Cardiac fibroblast (primary cell): ENCODE measurements around the gene PLEKHB1.

Source experiments
- DNase-seq, 2 donors: peaks; one replicate each; pipeline versions ENCODE4 v3.0.0 to v3.0.0-alpha.2; 2010; ENCODE audit warnings: low read depth in 2 of 2
- H3K4me3 ChIP-seq, 2 donors: replicated peaks in 1 of 2; 1 replicate in 1 of 2; 2 replicates in 1 of 2; pipeline ENCODE4 v1.5.1; 2011; ENCODE audit warnings: low read depth in 2 of 2, low read length in 2 of 2, mild to moderate bottlenecking in 2 of 2, moderate library complexity in 1 of 2
- CTCF ChIP-seq: IDR thresholded peaks from one replicate; pipeline ENCODE4 v1.5.1; 2011; ENCODE audit warnings: low read depth, mild to moderate bottlenecking, low read length, inconsistent platforms

The PLEKHB1 gene

GRCh38 chr11:73710964-73711363 is 64.6 kb downstream of the PLEKHB1 start:
- no peak overlapping the region for H3K4me3 ChIP-seq
- no peak for TF ChIP-seq CTCF
- DNase-seq: no peak
